ENCODE results near the gene CELF1.

The CELF1 gene

GRCh38 chr11:47591764-47592163, 38.8 kb upstream of the CELF1 start:
- no peak overlapping the region for H3K14ac ChIP-seq (ENCODE audit: low read length in 2 of 2)
- H3K27me3 ChIP-seq (ENCODE audit: control insufficient read depth in 1 of 2, insufficient read depth in 1 of 2, low read length in 2 of 2): peaks cover 42% of the 10 kb centered on the region in 2 experiments
- no peak overlapping the region for H2BK15ac ChIP-seq (ENCODE audit: low read depth, poor library complexity, severe bottlenecking)
- 12% methylated on average over 7 of the region's 7 CpGs for WGBS
- H3K4ac ChIP-seq (ENCODE audit: low read depth in 1 of 2, low read length in 2 of 2): peak overlapping the region in 1 of 2 experiments; percentile 30
- no peak overlapping the region for H2BK5ac ChIP-seq (ENCODE audit: low read depth, low read length, poor library complexity, severe bottlenecking)
- no peak overlapping the region for H3K4me2 ChIP-seq (ENCODE audit: low read length, poor library complexity, severe bottlenecking)
- no peaks in the 10 kb centered on the region for H3K79me1 ChIP-seq (replicated peaks; ENCODE audit: low read length, poor library complexity, severe bottlenecking)
- H3K23ac ChIP-seq (ENCODE audit: low read length in 2 of 2): peak overlapping the region in 1 of 2 experiments; percentile 65
- H4K91ac ChIP-seq (ENCODE audit: low read length): no peak overlapping the region
- DNase-seq: no peak
- peaks cover 0 to 10% of the 10 kb centered on the region in 2 experiments for H3K36me3 ChIP-seq (ENCODE audit: control insufficient read depth in 1 of 2, insufficient read depth in 2 of 2, low read depth in 1 of 2, low read length in 2 of 2)
- peaks cover 20% of the 10 kb centered on the region for H3K4me1 ChIP-seq (ENCODE audit: control insufficient read depth, insufficient read depth, low read depth, low read length)
- H3K27ac ChIP-seq (ENCODE audit: low read length, poor library complexity, severe bottlenecking): no peak overlapping the region
- no peak overlapping the region for H3K9ac ChIP-seq (ENCODE audit: low read length)
- H3K4me3 ChIP-seq (ENCODE audit: insufficient read depth in 1 of 2, low read depth in 1 of 2, low read length in 2 of 2): no peak overlapping the region
- no peaks in the 10 kb centered on the region for H3K9me3 ChIP-seq (ENCODE audit: control insufficient read depth, low read length)
- H2AFZ ChIP-seq (ENCODE audit: low read depth, low read length): no peak overlapping the region
- H2AK5ac ChIP-seq (ENCODE audit: low read length, severe bottlenecking): no peak overlapping the region
- H3K18ac ChIP-seq (ENCODE audit: low read depth in 1 of 2, low read length in 2 of 2): no peak overlapping the region
- peak overlapping the region in 1 of 2 experiments; percentile 28 for H2BK12ac ChIP-seq (ENCODE audit: low read length in 2 of 2)
- H2BK120ac ChIP-seq (ENCODE audit: low read depth, low read length): no peak overlapping the region
- peak overlapping the region; percentile 62 for H4K8ac ChIP-seq (ENCODE audit: low read length)

GRCh38 chr11:47589977-47590861, 37.3 kb upstream of the CELF1 start:
- peaks cover under 1 to 16% of the 10 kb centered on the region in 2 experiments for H3K36me3 ChIP-seq (ENCODE audit: control insufficient read depth in 1 of 2, insufficient read depth in 2 of 2, low read depth in 1 of 2, low read length in 2 of 2)
- no peak overlapping the region for H3K4ac ChIP-seq (ENCODE audit: low read depth in 1 of 2, low read length in 2 of 2)
- no peak overlapping the region for H3K14ac ChIP-seq (ENCODE audit: low read length in 2 of 2)
- peak overlapping the region; percentile 9 for H2BK15ac ChIP-seq (ENCODE audit: low read depth, poor library complexity, severe bottlenecking)
- no peak overlapping the region for H4K8ac ChIP-seq (ENCODE audit: low read length)
- no peak overlapping the region for H3K18ac ChIP-seq (ENCODE audit: low read depth in 1 of 2, low read length in 2 of 2)
- H3K27me3 ChIP-seq (ENCODE audit: control insufficient read depth in 1 of 2, insufficient read depth in 1 of 2, low read length in 2 of 2): peaks cover 32 to 37% of the 10 kb centered on the region in 2 experiments
- peak overlapping the region in 1 of 2 experiments; percentile 10 for H3K4me3 ChIP-seq (ENCODE audit: insufficient read depth in 1 of 2, low read depth in 1 of 2, low read length in 2 of 2)
- no peak overlapping the region for H2BK12ac ChIP-seq (ENCODE audit: low read length in 2 of 2)
- H2BK120ac ChIP-seq (ENCODE audit: low read depth, low read length): no peak overlapping the region
- no peaks in the 10 kb centered on the region for H3K79me1 ChIP-seq (replicated peaks; ENCODE audit: low read length, poor library complexity, severe bottlenecking)
- H3K4me2 ChIP-seq (ENCODE audit: low read length, poor library complexity, severe bottlenecking): no peak overlapping the region
- H3K23ac ChIP-seq (ENCODE audit: low read length in 2 of 2): no peak overlapping the region
- no peaks in the 10 kb centered on the region for H3K9me3 ChIP-seq (ENCODE audit: control insufficient read depth, low read length)
- no peak overlapping the region for H2AK5ac ChIP-seq (ENCODE audit: low read length, severe bottlenecking)
- no peak overlapping the region for H3K9ac ChIP-seq (ENCODE audit: low read length)
- no peak overlapping the region for H2AFZ ChIP-seq (ENCODE audit: low read depth, low read length)
- H3K4me1 ChIP-seq (ENCODE audit: control insufficient read depth, insufficient read depth, low read depth, low read length): peaks cover 20% of the 10 kb centered on the region
- no peak overlapping the region for H3K27ac ChIP-seq (ENCODE audit: low read length, poor library complexity, severe bottlenecking)
- no peak for DNase-seq
- WGBS: 98% methylated on average over 120 of the region's 122 CpGs
- H4K91ac ChIP-seq (ENCODE audit: low read length): no peak overlapping the region
- H2BK5ac ChIP-seq (ENCODE audit: low read depth, low read length, poor library complexity, severe bottlenecking): no peak overlapping the region

DNA sequence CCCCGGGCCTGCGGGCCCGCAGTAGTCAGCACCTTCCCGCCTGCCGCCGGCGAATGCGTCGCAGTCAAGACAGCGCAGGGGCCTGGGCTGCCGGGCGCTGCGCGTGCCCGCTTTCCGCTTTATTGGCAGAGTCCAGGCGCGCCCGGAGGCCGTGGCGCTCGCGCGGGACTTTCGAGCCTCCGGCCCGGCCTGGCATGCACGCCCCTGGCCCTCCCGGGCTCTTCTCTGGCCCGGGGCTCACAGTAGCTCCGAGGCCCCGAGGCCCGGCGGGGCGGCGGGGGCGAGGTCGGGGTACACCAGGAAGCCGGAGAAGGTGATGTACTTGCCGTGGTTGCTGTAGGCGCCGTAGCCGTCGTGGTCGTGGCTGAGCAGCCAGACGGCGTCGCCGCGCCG, 36.6 kb upstream of the CELF1 start:
- Histone ChIP-seq H3K27ac (ENCODE audit: low read length, poor library complexity, severe bottlenecking) (no peak overlapping the region), H3K4me2 (ENCODE audit: low read length, poor library complexity, severe bottlenecking) (no peak overlapping the region), H3K14ac (ENCODE audit: low read length in 2 of 2) (no peak overlapping the region), H3K36me3 (ENCODE audit: control insufficient read depth in 1 of 2, insufficient read depth in 2 of 2, low read depth in 1 of 2, low read length in 2 of 2) (peaks cover 6 to 22% of the 10 kb centered on the region in 2 experiments), H4K8ac (ENCODE audit: low read length) (no peak overlapping the region), H3K27me3 (ENCODE audit: control insufficient read depth in 1 of 2, insufficient read depth in 1 of 2, low read length in 2 of 2) (peaks cover 26 to 31% of the 10 kb centered on the region in 2 experiments), H2BK15ac (ENCODE audit: low read depth, poor library complexity, severe bottlenecking) (no peak overlapping the region), H3K9ac (ENCODE audit: low read length) (no peak overlapping the region), H3K18ac (ENCODE audit: low read depth in 1 of 2, low read length in 2 of 2) (no peak overlapping the region), H3K23ac (ENCODE audit: low read length in 2 of 2) (no peak overlapping the region), H3K9me3 (ENCODE audit: control insufficient read depth, low read length) (no peaks in the 10 kb centered on the region), H3K79me1 (replicated peaks; ENCODE audit: low read length, poor library complexity, severe bottlenecking) (no peaks in the 10 kb centered on the region), H2BK12ac (ENCODE audit: low read length in 2 of 2) (no peak overlapping the region), H2AFZ (ENCODE audit: low read depth, low read length) (no peak overlapping the region), H2BK120ac (ENCODE audit: low read depth, low read length) (no peak overlapping the region), H3K4me1 (ENCODE audit: control insufficient read depth, insufficient read depth, low read depth, low read length) (peaks cover 20% of the 10 kb centered on the region), H3K4ac (ENCODE audit: low read depth in 1 of 2, low read length in 2 of 2) (no peak overlapping the region), H4K91ac (ENCODE audit: low read length) (no peak overlapping the region), H2AK5ac (ENCODE audit: low read length, severe bottlenecking) (no peak overlapping the region), H2BK5ac (ENCODE audit: low read depth, low read length, poor library complexity, severe bottlenecking) (no peak overlapping the region), H3K4me3 (ENCODE audit: insufficient read depth in 1 of 2, low read depth in 1 of 2, low read length in 2 of 2) (peak overlapping the region in 1 of 2 experiments; percentile 4)
- no peak for DNase-seq
- WGBS: 94% methylated on average over 51 of the region's 51 CpGs

- Histone ChIP-seq H3K27me3 (ENCODE audit: control insufficient read depth in 1 of 2, insufficient read depth in 1 of 2, low read length in 2 of 2) (peaks cover 21 to 26% of the 10 kb centered on the region in 2 experiments), H3K23ac (ENCODE audit: low read length in 2 of 2) (no peak overlapping the region), H3K18ac (ENCODE audit: low read depth in 1 of 2, low read length in 2 of 2) (no peak overlapping the region), H4K8ac (ENCODE audit: low read length) (no peak overlapping the region), H2AK5ac (ENCODE audit: low read length, severe bottlenecking) (no peak overlapping the region), H3K79me1 (replicated peaks; ENCODE audit: low read length, poor library complexity, severe bottlenecking) (no peaks in the 10 kb centered on the region), H3K4ac (ENCODE audit: low read depth in 1 of 2, low read length in 2 of 2) (no peak overlapping the region), H3K14ac (ENCODE audit: low read length in 2 of 2) (no peak overlapping the region), H3K36me3 (ENCODE audit: control insufficient read depth in 1 of 2, insufficient read depth in 2 of 2, low read depth in 1 of 2, low read length in 2 of 2) (peaks cover 10 to 26% of the 10 kb centered on the region in 2 experiments), H2BK15ac (ENCODE audit: low read depth, poor library complexity, severe bottlenecking) (peak overlapping the region; percentile 33), H2BK120ac (ENCODE audit: low read depth, low read length) (no peak overlapping the region), H3K4me3 (ENCODE audit: insufficient read depth in 1 of 2, low read depth in 1 of 2, low read length in 2 of 2) (no peak overlapping the region), H3K27ac (ENCODE audit: low read length, poor library complexity, severe bottlenecking) (no peak overlapping the region), H4K91ac (ENCODE audit: low read length) (no peak overlapping the region), H2BK12ac (ENCODE audit: low read length in 2 of 2) (no peak overlapping the region), H3K9ac (ENCODE audit: low read length) (no peak overlapping the region), H3K4me2 (ENCODE audit: low read length, poor library complexity, severe bottlenecking) (no peak overlapping the region), H2BK5ac (ENCODE audit: low read depth, low read length, poor library complexity, severe bottlenecking) (no peak overlapping the region), H3K9me3 (ENCODE audit: control insufficient read depth, low read length) (no peaks in the 10 kb centered on the region), H2AFZ (ENCODE audit: low read depth, low read length) (no peak overlapping the region), H3K4me1 (ENCODE audit: control insufficient read depth, insufficient read depth, low read depth, low read length) (peaks cover 16% of the 10 kb centered on the region)
- DNase-seq: no peak
- WGBS: 96% methylated on average over 7 of the region's 11 CpGs
Observed at GRCh38 chr11:47589118-47589517, 36.2 kb upstream of the CELF1 start.

Measured in mesenchymal stem cell (in vitro differentiated cells and primary cell).